DMS53 (cell line): ENCODE data around the gene EFNA2.
A peak's percentile ranks its signal among the peaks of the same experiment; 100 is the strongest.

Experiments
- DNase-seq: peaks from one replicate; lab custom pipeline; 2025; lab: John Stamatoyannopoulos, UW

The EFNA2 gene

GRCh38 chr19:1285737-1286360 lies at the start of gene EFNA2:
Gene EFNA2 (plus strand): TSS chr19:1285873. CDS start chr19:1286169, 296 bp downstream.
- DNase-seq: peak; percentile 49

GRCh38 chr19:1236576-1236975 lies 49.1 kb upstream of the EFNA2 start:
- DNase-seq: no peak

- peak; percentile 50 for DNase-seq
Observed at GRCh38 chr19:1237027-1237659, 48.5 kb upstream of the EFNA2 start.

DNA sequence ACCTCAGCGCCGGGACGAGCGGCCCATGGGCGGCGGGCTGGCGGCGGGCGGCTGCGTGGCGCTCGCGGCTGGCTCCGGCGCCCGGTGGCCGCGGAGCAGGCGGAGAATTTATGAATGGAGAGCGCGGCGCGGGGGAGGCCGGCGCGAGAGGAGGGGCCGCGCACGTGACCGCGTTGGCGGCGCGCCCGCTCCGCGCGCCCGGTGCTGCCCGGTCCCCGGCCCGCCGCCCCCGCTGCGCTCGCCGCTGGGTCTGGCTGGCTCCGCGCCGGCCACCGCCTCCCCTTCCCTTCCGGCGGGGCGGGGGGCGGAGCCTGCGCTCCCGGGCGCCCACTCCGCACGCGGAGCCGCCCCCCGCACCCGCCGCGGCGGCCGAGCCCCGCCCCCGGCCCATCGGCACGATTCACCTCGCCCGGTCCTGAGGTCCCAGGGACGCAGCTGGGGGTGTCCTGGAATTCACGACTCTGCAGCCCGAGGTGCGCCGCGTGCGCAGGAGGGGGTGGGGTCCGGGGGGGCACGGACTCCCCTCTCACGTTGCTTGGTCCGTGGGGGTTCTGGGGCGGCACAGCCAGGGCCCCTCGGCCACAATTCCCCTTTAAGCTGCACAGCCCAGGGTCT lies 47.8 kb upstream of the EFNA2 start, which contains the start of gene CBARP:
CBARP (minus strand) TSS at position 252 of the 615 bp plus-strand sequence. CDS start 1,905 bp downstream, outside the sequence.
- peak; percentile 60 for DNase-seq

GRCh38 chr19:1238369-1239303 lies 47.0 kb upstream of the EFNA2 start:
- DNase-seq: peak; percentile 26

DNA sequence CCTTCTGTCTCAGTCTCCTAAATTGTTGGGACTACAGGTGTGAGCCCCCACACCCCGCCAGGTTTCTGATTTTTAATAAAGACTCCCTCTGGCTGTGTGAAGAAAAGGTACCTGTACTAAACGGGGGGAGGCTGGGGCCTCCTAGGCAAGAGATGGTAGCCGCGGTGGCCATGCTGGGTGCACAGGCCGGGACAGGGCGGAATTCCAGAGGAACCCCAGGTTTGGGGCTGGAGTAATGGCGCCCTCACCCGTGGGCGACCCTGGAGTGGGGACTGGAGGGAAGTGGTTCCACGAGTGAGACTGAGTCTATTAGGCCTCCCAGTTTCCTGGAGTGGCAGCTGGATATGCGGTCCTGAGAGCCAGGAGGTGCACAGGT lies 46.3 kb upstream of the EFNA2 start:
- no peak for DNase-seq

GRCh38 chr19:1239796-1240737 lies 45.6 kb upstream of the EFNA2 start:
- DNase-seq: peak; percentile 94

- peak; percentile 51 for DNase-seq
Observed at GRCh38 chr19:1240925-1241324, 44.7 kb upstream of the EFNA2 start.

DNA sequence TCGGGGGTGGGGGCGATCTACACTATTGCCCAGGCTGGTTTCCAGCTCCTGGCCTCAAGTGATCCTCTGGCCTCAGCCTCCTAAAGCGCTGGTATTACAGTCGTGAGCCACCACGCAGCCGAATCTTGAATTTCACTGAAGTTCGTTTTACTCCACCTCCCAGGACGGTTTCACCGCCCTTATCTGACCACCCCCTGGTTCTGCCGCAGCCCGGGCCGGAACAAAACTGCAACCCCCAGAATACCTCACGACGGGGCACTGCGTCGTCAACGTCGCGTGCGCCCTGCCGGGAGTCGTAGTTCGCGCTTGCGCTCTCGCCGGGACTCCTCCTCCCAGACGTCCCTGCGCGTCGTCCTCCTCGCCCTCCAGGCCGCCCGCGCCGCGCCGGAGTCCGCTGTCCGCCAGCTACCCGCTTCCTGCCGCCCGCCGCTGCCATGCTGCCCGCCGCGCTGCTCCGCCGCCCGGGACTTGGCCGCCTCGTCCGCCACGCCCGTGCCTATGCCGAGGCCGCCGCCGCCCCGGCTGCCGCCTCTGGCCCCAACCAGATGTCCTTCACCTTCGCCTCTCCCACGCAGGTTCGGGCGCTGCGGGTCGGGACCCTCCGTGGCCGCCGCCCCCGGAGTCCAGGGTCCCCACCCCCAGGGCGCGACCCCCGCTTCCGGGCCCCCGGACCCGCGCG lies 44.1 kb upstream of the EFNA2 start, which contains the start of gene ATP5F1D:
ATP5F1D (plus strand) TSS at position 335 of the 679 bp plus-strand sequence; CDS start at position 435, 100 bp downstream.
- peak; percentile 96 for DNase-seq

DNA sequence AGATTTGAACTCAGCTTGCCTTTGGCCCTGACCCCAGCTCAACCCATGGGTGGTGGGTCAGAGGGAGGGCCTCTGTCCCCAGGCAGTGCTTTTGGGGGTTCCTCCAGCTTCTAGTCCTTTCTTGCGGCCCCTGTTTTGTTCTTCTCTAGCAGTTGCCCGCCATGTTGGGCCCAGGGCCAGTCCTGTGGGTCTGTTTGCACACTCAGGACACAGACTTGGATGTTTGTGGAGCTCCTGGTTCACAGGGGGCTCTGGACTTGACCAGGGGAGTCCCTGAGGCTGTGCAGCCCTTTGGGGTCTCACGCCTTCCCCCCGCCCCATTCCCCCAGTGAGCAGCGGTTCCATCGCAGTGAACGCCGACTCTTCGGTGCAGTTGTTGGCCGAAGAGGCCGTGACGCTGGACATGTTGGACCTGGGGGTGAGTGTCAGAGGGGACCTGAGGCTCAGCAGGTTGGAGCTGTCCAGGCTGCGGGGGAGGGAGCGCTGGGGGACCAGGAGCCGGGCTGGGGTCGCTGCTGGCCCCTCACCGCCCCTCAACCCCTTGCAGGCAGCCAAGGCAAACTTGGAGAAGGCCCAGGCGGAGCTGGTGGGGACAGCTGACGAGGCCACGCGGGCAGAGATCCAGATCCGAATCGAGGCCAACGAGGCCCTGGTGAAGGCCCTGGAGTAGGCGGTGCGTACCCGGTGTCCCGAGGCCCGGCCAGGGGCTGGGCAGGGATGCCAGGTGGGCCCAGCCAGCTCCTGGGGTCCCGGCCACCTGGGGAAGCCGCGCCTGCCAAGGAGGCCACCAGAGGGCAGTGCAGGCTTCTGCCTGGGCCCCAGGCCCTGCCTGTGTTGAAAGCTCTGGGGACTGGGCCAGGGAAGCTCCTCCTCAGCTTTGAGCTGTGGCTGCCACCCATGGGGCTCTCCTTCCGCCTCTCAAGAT lies 41.6 kb upstream of the EFNA2 start:
- DNase-seq: peak; percentile 84

GRCh38 chr19:1244693-1245451 lies 40.8 kb upstream of the EFNA2 start:
- peak; percentile 34 for DNase-seq

- no peak for DNase-seq
Observed at GRCh38 chr19:1245494-1246264, 40.0 kb upstream of the EFNA2 start.

DNA sequence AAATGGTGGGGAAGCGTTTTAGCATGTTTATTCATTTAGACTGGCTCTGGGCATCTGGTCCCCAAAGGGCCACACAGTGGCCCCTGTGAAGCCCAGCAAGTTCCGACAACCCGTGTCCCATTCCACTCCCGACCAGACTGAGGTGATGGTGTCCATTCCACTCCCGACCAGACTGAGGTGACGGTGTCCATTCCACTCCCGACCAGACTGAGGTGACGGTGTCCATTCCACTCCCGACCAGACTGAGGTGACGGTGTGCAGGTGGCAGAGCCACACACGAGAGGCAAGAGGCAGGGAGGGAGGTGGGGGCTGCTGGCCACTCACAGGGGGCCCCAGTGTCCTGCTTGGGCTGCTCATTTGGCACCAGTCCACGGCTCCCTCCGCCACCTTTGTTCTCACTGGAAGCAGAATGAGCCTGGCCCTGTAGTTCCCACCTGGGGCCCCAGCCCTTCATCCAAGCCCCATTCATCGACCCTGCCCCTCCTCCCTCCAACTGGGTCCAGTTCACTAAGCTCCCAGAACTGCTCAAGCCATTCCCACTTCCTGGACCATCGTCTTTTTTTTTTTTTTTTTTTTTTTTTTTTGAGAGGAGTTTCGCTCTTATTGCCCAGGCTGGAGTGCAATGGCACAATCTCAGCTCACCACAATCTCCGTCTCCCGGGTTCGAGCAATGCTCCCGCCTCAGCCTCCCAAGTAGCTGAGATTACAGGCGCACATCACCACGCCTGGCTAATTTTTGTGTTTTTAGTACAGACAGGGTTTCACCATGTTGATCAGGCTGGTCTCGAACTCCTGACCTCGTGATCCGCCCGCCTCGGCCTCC lies 39.2 kb upstream of the EFNA2 start:
- peak; percentile 38 for DNase-seq

- DNase-seq: no peak
Observed at GRCh38 chr19:1247748-1248138, 37.9 kb upstream of the EFNA2 start.

DNA sequence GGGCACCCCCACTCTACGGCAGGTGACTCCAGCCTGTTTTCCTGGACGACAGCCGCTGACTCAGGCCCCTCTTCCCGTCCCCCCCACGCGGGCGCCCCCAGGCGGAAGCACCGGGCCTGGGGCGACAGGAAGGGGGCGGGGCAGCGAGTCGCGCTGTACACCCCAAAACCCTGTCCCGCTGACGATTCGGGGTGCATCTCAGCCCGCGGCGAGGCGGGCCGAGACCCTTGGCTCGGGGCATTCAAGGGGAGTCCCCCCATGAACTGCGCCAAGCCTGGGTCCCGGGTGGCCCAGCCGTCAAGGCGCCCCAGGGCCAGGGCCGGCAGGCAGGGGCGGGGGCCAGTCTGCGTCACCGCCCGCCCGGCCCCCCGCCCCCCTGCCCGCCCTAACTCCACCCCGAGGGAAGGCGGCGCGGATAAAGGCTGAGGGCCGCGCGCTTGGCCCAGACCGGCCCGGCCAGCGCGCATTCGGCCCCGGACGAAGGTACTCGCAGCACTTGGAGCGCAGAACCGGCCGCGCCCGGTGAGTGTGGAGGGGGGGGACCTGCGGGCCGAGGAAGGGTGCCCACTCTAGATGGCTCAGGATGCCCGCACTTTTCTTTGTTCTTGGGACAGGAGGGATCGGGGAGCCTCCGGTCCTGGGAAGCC lies 37.4 kb upstream of the EFNA2 start, which contains the start of gene MIDN:
MIDN (plus strand) TSS at position 445 of the 647 bp plus-strand sequence. CDS start 1,714 bp downstream, outside the sequence.
- peak; percentile 93 for DNase-seq

- peak; percentile 89 for DNase-seq
Observed at GRCh38 chr19:1248786-1249297, 36.8 kb upstream of the EFNA2 start.
